H1 (cell line): ENCODE data around the gene APH1A. TPM values are rescaled to one million over a fixed set of nuclear protein-coding genes. Genes with fewer than 3 reads are reported as not detected.

Source experiments
- ASH2L ChIP-seq: fragments of 200-600, 300-600 bp; sonication (generic); IDR thresholded peaks from one replicate; pipeline ENCODE4 v1.7.1; 2017; ENCODE audit warnings: low read length
- BCL11A ChIP-seq, 2 experiments: IDR thresholded peaks; one replicate each; pipeline ENCODE4 v1.6.1; 2011; ENCODE audit warnings: low read depth in 2 of 2, low read length in 2 of 2, mild to moderate bottlenecking in 2 of 2
- CEBPB ChIP-seq: IDR thresholded peaks from 2 replicates; pipeline ENCODE4 v1.6.1; 2012; ENCODE audit warnings: low read depth, low read length
- CHD1 ChIP-seq: IDR thresholded peaks from 2 replicates; pipeline ENCODE4 v1.6.1; 2012; ENCODE audit warnings: low read depth, low read length, improper control_type of control experiment
- CHD2 ChIP-seq: IDR thresholded peaks from 2 replicates; pipeline ENCODE4 v1.6.1; 2012; ENCODE audit warnings: low read length, improper control_type of control experiment
- CREB1 ChIP-seq: IDR thresholded peaks from 2 replicates; pipeline ENCODE4 v1.6.1; 2012; ENCODE audit warnings: inconsistent platforms
- EZH2 ChIP-seq: fragments of 200-600 bp; sonication (generic); IDR thresholded peaks from 2 replicates; pipeline ENCODE4 v1.7.1; 2012; ENCODE audit warnings: low read depth, mild to moderate bottlenecking, moderate library complexity, low read length, inconsistent platforms; ENCODE audit not compliant: severe bottlenecking
- FOSL1 ChIP-seq: IDR thresholded peaks from 2 replicates; pipeline ENCODE4 v1.6.1; 2011; ENCODE audit warnings: mild to moderate bottlenecking, low read depth, low read length, moderate library complexity; ENCODE audit not compliant: insufficient read depth
- JUND ChIP-seq: IDR thresholded peaks from 2 replicates; pipeline ENCODE4 v1.6.1; 2011; ENCODE audit warnings: mild to moderate bottlenecking, improper control_type of control experiment, low read length
- NANOG ChIP-seq: IDR thresholded peaks from 2 replicates; pipeline ENCODE4 v1.6.1; 2011; ENCODE audit warnings: low read length, low read depth, mild to moderate bottlenecking, inconsistent platforms; ENCODE audit not compliant: insufficient read depth, poor library complexity, severe bottlenecking
- PHF8 ChIP-seq: fragments of 200-600 bp; sonication (generic); conservative IDR thresholded peaks from 2 replicates; pipeline ENCODE4 v1.7.1; 2012; ENCODE audit warnings: low read depth, mild to moderate bottlenecking, inconsistent platforms, low read length, moderate library complexity
- POLR2A ChIP-seq, 2 experiments: IDR thresholded peaks; 1 replicate in 1 of 2; 2 replicates in 1 of 2; pipeline ENCODE4 v1.6.1; 2011; ENCODE audit warnings: low read depth in 2 of 2, low read length in 2 of 2, mild to moderate bottlenecking in 2 of 2; ENCODE audit errors: control extremely low read depth in 1 of 2
- RAD21 ChIP-seq, 2 experiments: IDR thresholded peaks in 1 of 2; conservative IDR thresholded peaks in 1 of 2; 2 replicates each; pipeline ENCODE4 v1.6.1; 2011; ENCODE audit warnings: low read depth in 2 of 2, low read length in 2 of 2, improper control_type of control experiment in 1 of 2, inconsistent platforms in 1 of 2, mild to moderate bottlenecking in 1 of 2, moderate library complexity in 1 of 2
- RBBP5 ChIP-seq: IDR thresholded peaks from 2 replicates; pipeline ENCODE4 v1.7.1; 2012; ENCODE audit warnings: low read depth, mild to moderate bottlenecking, inconsistent platforms, low read length, moderate library complexity, borderline replicate concordance
- SIRT6 ChIP-seq: IDR thresholded peaks from one replicate; pipeline ENCODE4 v1.7.1; 2012; ENCODE audit warnings: low read length, inconsistent platforms
- SP1 ChIP-seq: IDR thresholded peaks from 2 replicates; pipeline ENCODE4 v1.6.1; 2011; ENCODE audit warnings: low read depth, low read length
- SP4 ChIP-seq: IDR thresholded peaks from 2 replicates; pipeline ENCODE4 v1.6.1; 2012; ENCODE audit warnings: low read length, inconsistent platforms
- TAF7 ChIP-seq: optimal IDR thresholded peaks from 2 replicates; pipeline ENCODE3; 2011; ENCODE audit warnings: low read depth, mild to moderate bottlenecking, inconsistent platforms, low read length, moderate library complexity, borderline replicate concordance
- TBP ChIP-seq: IDR thresholded peaks from 2 replicates; pipeline ENCODE4 v1.6.1; 2011; ENCODE audit warnings: low read depth, low read length, improper control_type of control experiment
- ZNF274 ChIP-seq: IDR thresholded peaks from 2 replicates; pipeline ENCODE4 v1.7.0; 2012; ENCODE audit warnings: low read length, borderline replicate concordance; ENCODE audit errors: extremely low read depth
- polyA plus RNA-seq, 7 experiments: library from polyadenylated mRNA; depleted of rRNA in 3 of 7; stranded (reverse) in 5 of 7; unstranded in 2 of 7; fragments of >200 nt in 5 of 7; fragments of 200-250 nt in 2 of 7; gene quantifications; 1 replicate in 5 of 7; 2 replicates in 1 of 7; 4 replicates in 1 of 7; pipeline versions ENCODE4 v1.2.1 to v1.2.3, GENCODE V29; 2011 to 2013; ENCODE audit warnings: missing spikeins in 2 of 7, mixed read lengths in 2 of 7
- total RNA-seq: library from RNA; stranded (reverse); fragmentation: NEBNext Ultra II Directional; extraction: Animal tissue kit (Norgen Biotek cat#: 25700); gene quantifications from 2 replicates; pipeline ENCODE4 v1.2.1, GENCODE V29; 2021
- TF ChIP-seq, protein P1 (sequence below): IDR thresholded peaks from 2 replicates; pipeline ENCODE4 v1.6.1; 2012; ENCODE audit warnings: low read length, inconsistent platforms
- TF ChIP-seq, protein P2 (sequence below): IDR thresholded peaks from 2 replicates; pipeline ENCODE4 v1.6.1; 2011; ENCODE audit warnings: low read depth, mild to moderate bottlenecking, low read length; ENCODE audit not compliant: insufficient read depth
- TF ChIP-seq, protein P3 (sequence below): IDR thresholded peaks from 2 replicates; pipeline ENCODE4 v1.6.1; 2012; ENCODE audit warnings: inconsistent platforms

The APH1A gene
- total and polyA plus RNA-seq, 2 of the 8 experiments (the other 6 are each of a cell fraction or from before 2014, with no cell fraction given), result 111 to 183 TPM

DNA sequence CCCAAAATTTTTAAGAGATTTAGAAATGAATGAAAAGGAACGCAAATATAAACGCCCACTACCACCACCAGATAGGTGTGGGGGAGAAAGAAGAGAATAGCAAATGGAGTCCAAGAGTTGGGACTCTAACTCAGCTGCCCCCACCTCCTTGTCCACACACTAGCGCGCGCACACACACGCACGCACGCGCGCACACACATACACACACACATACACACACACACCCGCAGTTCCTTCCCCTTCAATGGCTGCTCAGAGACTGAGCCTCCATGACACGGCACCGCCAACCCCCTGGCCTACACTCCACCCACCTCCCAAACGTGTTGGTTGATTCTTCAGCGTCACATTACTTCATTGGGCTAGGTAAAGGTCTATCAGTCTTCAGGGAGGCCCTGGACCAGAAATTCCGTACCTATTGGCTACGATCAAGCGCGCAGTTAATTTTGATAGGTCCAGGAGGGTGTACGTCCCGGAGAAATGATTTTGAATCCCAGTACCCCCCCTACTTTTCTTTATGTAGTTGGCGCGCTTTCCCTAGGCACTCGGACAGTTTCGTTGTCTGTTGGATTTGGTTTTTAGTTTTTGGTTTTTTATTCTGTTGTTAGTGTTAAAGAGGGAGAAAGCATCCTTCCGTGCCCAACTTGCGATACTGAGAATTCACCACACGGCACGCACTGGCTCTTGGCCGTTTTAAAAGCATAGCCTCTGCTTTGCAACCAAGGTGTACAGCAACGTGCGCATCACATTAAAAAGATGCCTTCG, 32.8 kb downstream of the APH1A start, which contains the start of gene ANP32E (continued):
- TF ChIP-seq SP4, result 0 out of 2 replicates have a peak, but pooled peaks have one; percentile 73
- TF ChIP-seq SP1, result peak; percentile 99
- TF ChIP-seq NANOG, result no peak
- TF ChIP-seq PHF8, result peak; percentile 65
- peak; percentile 87 for TF ChIP-seq CREB1
- TF ChIP-seq BCL11A (IDR thresholded peaks at IDR 0.05; ENCODE audit: low read depth in 2 of 2, low read length in 2 of 2), result no peak
- peak; percentile 28 for TF ChIP-seq CHD1
- peak in 1 of 2 experiments; percentile 24; a peak in 1 of 4 replicates for TF ChIP-seq RAD21 (IDR thresholded peaks at IDR 0.05 in 1 of 2, conservative IDR thresholded peaks at IDR 0.05 in 1 of 2; ENCODE audit: low read depth in 2 of 2, low read length in 2 of 2)
- TF ChIP-seq, protein P1, sequence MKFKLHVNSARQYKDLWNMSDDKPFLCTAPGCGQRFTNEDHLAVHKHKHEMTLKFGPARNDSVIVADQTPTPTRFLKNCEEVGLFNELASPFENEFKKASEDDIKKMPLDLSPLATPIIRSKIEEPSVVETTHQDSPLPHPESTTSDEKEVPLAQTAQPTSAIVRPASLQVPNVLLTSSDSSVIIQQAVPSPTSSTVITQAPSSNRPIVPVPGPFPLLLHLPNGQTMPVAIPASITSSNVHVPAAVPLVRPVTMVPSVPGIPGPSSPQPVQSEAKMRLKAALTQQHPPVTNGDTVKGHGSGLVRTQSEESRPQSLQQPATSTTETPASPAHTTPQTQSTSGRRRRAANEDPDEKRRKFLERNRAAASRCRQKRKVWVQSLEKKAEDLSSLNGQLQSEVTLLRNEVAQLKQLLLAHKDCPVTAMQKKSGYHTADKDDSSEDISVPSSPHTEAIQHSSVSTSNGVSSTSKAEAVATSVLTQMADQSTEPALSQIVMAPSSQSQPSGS, result peak; percentile 82; the same call in 1 of the 2 replicates
- peak; percentile 83 to 91 for TF ChIP-seq POLR2A (IDR thresholded peaks at IDR 0.05; ENCODE audit: control extremely low read depth in 1 of 2, low read depth in 2 of 2, low read length in 2 of 2)
- peak; percentile 98 for TF ChIP-seq TBP
- TF ChIP-seq, protein P2, sequence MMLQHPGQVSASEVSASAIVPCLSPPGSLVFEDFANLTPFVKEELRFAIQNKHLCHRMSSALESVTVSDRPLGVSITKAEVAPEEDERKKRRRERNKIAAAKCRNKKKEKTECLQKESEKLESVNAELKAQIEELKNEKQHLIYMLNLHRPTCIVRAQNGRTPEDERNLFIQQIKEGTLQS, result no peak
- no peak for TF ChIP-seq EZH2
- TF ChIP-seq RBBP5, result no peak
- TF ChIP-seq CEBPB, result no peak
- TF ChIP-seq JUND, result no peak
- peak; percentile 99 for TF ChIP-seq TAF7
- peak; percentile 59 for TF ChIP-seq ASH2L
- no peak for TF ChIP-seq ZNF274
- TF ChIP-seq CHD2, result peak; percentile 91
- TF ChIP-seq FOSL1, result peak; percentile 64; the same call in 1 of the 2 replicates
- TF ChIP-seq, protein P3, sequence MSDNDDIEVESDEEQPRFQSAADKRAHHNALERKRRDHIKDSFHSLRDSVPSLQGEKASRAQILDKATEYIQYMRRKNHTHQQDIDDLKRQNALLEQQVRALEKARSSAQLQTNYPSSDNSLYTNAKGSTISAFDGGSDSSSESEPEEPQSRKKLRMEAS, result peak; percentile 83
- no peak for TF ChIP-seq SIRT6
